GM12878 (cell line): ENCODE results near the gene PSENEN. TPM values are rescaled to one million over a fixed set of nuclear protein-coding genes. Genes with fewer than 3 reads are reported as not detected.

Experiments
- BCL3 ChIP-seq: IDR thresholded peaks from 2 replicates; pipeline ENCODE4 v1.6.1; 2011; ENCODE audit warnings: borderline replicate concordance, low read depth, mild to moderate bottlenecking, moderate library complexity, low read length; ENCODE audit not compliant: insufficient read depth, poor library complexity, severe bottlenecking
- CEBPB ChIP-seq, 2 experiments: fragments of 150-350 bp in 1 of 2; IDR thresholded peaks; 2 replicates each; pipeline ENCODE4 v1.6.1; 2012 to 2014; ENCODE audit warnings: low read depth in 2 of 2, low read length in 2 of 2, borderline replicate concordance in 1 of 2, inconsistent platforms in 1 of 2
- DPF2 ChIP-seq: fragments of 450-650 bp; IDR thresholded peaks from 2 replicates; pipeline ENCODE4 v1.6.1; 2017; ENCODE audit warnings: mild to moderate bottlenecking
- FOXK2 ChIP-seq: fragments of 450-650 bp; IDR thresholded peaks from 2 replicates; pipeline ENCODE4 v1.6.1; 2017; ENCODE audit warnings: mild to moderate bottlenecking, moderate library complexity
- HDGF ChIP-seq: fragments of 450-650 bp; IDR thresholded peaks from 2 replicates; pipeline ENCODE4 v1.6.1; 2016; ENCODE audit warnings: antibody characterized with exemption
- NBN ChIP-seq: fragments of 450-650 bp; IDR thresholded peaks from 2 replicates; pipeline ENCODE4 v1.6.1; 2016
- PBX3 ChIP-seq: IDR thresholded peaks from 2 replicates; pipeline ENCODE4 v1.6.1; 2011; ENCODE audit warnings: mild to moderate bottlenecking, low read depth, low read length, moderate library complexity; ENCODE audit not compliant: insufficient replicate concordance
- PRDM15 ChIP-seq: fragments of 450-650 bp; formaldehyde crosslinking; IDR thresholded peaks from 2 replicates; pipeline ENCODE4 v1.4.0; 2020; ENCODE audit warnings: mild to moderate bottlenecking, moderate library complexity
- USF2 ChIP-seq: IDR thresholded peaks from 2 replicates; pipeline ENCODE4 v1.6.1; 2011; ENCODE audit warnings: low read depth, low read length, improper control_type of control experiment, borderline replicate concordance
- ZBED1 ChIP-seq: IDR thresholded peaks from 2 replicates; pipeline ENCODE4 v1.6.1; 2016; ENCODE audit warnings: borderline replicate concordance
- ZBTB4 ChIP-seq: fragments of 450-650 bp; formaldehyde crosslinking; IDR thresholded peaks from 2 replicates; pipeline ENCODE4 v1.4.0; 2022; ENCODE audit warnings: mild to moderate bottlenecking, moderate library complexity
- ZNF207 ChIP-seq: fragments of 450-650 bp; IDR thresholded peaks from 2 replicates; pipeline ENCODE4 v1.6.1; 2014; ENCODE audit warnings: antibody characterized with exemption, mild to moderate bottlenecking, borderline replicate concordance
- ZNF592 ChIP-seq: fragments of 450-650 bp; IDR thresholded peaks from 2 replicates; pipeline ENCODE4 v1.6.1; 2017; ENCODE audit warnings: mild to moderate bottlenecking, moderate library complexity
- polyA plus RNA-seq, 11 experiments: library from polyadenylated mRNA; depleted of rRNA in 4 of 11; unstranded in 6 of 11; stranded (reverse) in 5 of 11; fragments of >200 nt; fragmentation: Nextera tagmentation in 4 of 11; fragmentation: Illumina TruSeq in 1 of 11; extraction: Ambion mirVana in 4 of 11; extraction: Trizol in 1 of 11; gene quantifications; 1 replicate in 1 of 11; 2 replicates in 10 of 11; pipeline versions ENCODE4 v1.2.1 to v1.2.3, GENCODE V29; 2011 to 2016; ENCODE audit warnings: inconsistent platforms in 2 of 11, missing spikeins in 2 of 11, low read depth in 1 of 11
- total RNA-seq, 4 experiments: library from RNA; depleted of rRNA in 3 of 4; stranded (reverse); fragments of >200 nt in 3 of 4; fragmentation: Illumina TruSeq in 1 of 4; extraction: Trizol in 1 of 4; gene quantifications; 2 replicates each; pipeline versions ENCODE4 v1.2.1 to v1.2.3, GENCODE V29; 2013 to 2021

PSENEN gene
- total and polyA plus RNA-seq, 10 of the 15 experiments (the other 5 are each of a cell fraction or from before 2014, with no cell fraction given) = 14.4 to 178 (median 43.5) TPM

GRCh38 chr19:35742121-35742724, 3.2 kb upstream of the PSENEN start, which contains the start of gene IGFLR1 (continued):
- TF ChIP-seq ZBED1 = peak; percentile 64; the same call in 1 of the 2 replicates
- TF ChIP-seq BCL3 = peak; percentile 40
- peak; percentile 9 for TF ChIP-seq PBX3
- 0 out of 2 replicates have a peak, but pooled peaks have one; percentile 18 for TF ChIP-seq ZNF207
- no peak for TF ChIP-seq PRDM15 (CRISPR knock-in tag)
- peak; percentile 92 for TF ChIP-seq HDGF
- peak; percentile 94 for TF ChIP-seq DPF2
- TF ChIP-seq CEBPB (IDR thresholded peaks at IDR 0.05; ENCODE audit: borderline replicate concordance in 1 of 2, low read depth in 2 of 2, low read length in 2 of 2) = no peak
- TF ChIP-seq ZNF592 = no peak
- TF ChIP-seq FOXK2 = peak; percentile 78
- TF ChIP-seq NBN = peak; percentile 86; the same call in 1 of the 2 replicates
- TF ChIP-seq ZBTB4 (CRISPR knock-in tag) = no peak
- no peak; the same call in 1 of the 2 replicates for TF ChIP-seq USF2
